Measurements from ENCODE around the gene OSMR.

Gene OSMR

GRCh38 chr5:38845526-38846378 lies at the start of gene OSMR:
Gene OSMR, plus strand, starts transcription at chr5:38846012. Its CDS starts 23,033 bp downstream, at chr5:38869045.
- no peak within 1 kb of the TSS for H3K4me2 ChIP-seq (ENCODE audit: low read length)
- H3K36me3 ChIP-seq (ENCODE audit: control insufficient read depth, low read length), result no peaks in the 10 kb centered on the region
- H3K79me2 ChIP-seq (ENCODE audit: control insufficient read depth, low read length), result no peaks in the 10 kb centered on the region
- H3F3A ChIP-seq (ENCODE audit: control insufficient read depth, insufficient read depth), result no peaks in the 10 kb centered on the region
- H4K20me1 ChIP-seq (ENCODE audit: control insufficient read depth, insufficient read depth, low read depth, low read length), result no peaks in the 10 kb centered on the region
- no peaks in the 10 kb centered on the region for H3K9me2 ChIP-seq (replicated peaks; ENCODE audit: control insufficient read depth, low read length)
- no peaks in the 10 kb centered on the region for H3K9me3 ChIP-seq (ENCODE audit: control insufficient read depth, insufficient read depth, low read length)
- H3K4me1 ChIP-seq (ENCODE audit: control insufficient read depth, low read length), result no peaks in the 10 kb centered on the region
- no peak within 1 kb of the TSS for H3K27ac ChIP-seq (ENCODE audit: low read depth, low read length)
- no peak within 1 kb of the TSS for H3K4me3 ChIP-seq (ENCODE audit: low read length)
- TF ChIP-seq EZH2phosphoT487 (IDR thresholded peaks at IDR 0.05; ENCODE audit: borderline replicate concordance, low read length), result no peak
- TF ChIP-seq CTCF (IDR thresholded peaks at IDR 0.05; ENCODE audit: low read depth, low read length, poor library complexity, severe bottlenecking), result no peak
- no peaks in the 10 kb centered on the region for H3K27me3 ChIP-seq (ENCODE audit: control insufficient read depth, low read length)

- no peak for TF ChIP-seq CTCF (IDR thresholded peaks at IDR 0.05; ENCODE audit: low read depth, low read length, poor library complexity, severe bottlenecking)
- TF ChIP-seq EZH2phosphoT487 (IDR thresholded peaks at IDR 0.05; ENCODE audit: borderline replicate concordance, low read length), result no peak
Observed at GRCh38 chr5:38796742-38797108, 49.1 kb upstream of the OSMR start.

DNA sequence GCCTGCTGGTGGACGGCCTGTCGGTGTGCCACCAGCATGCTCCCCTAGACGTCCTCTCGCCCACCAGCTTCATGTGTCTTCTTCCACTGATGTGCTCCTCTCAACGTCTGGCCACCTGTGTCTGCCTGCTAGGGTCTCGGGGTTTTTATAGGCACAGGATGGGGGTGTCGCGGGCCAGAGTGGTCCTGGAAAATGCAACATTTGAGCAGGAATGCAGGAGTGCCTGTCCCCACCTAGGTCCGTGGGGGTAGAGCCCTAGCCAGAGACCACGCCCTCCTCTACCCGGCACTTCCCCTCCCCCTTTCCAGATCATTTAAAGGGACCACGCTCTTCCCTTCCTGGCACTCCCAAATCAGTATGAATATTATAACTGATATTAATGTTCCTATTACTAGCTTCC lies 48.0 kb upstream of the OSMR start:
- Histone ChIP-seq H3K4me1 (ENCODE audit: control insufficient read depth, low read length) (no peaks in the 10 kb centered on the region), H3F3A (ENCODE audit: control insufficient read depth, insufficient read depth) (no peaks in the 10 kb centered on the region), H3K9me3 (ENCODE audit: control insufficient read depth, insufficient read depth, low read length) (no peaks in the 10 kb centered on the region), H3K9me2 (replicated peaks; ENCODE audit: control insufficient read depth, low read length) (no peaks in the 10 kb centered on the region), H3K4me2 (ENCODE audit: low read length) (no peak overlapping the region), H3K27ac (ENCODE audit: low read depth, low read length) (no peak overlapping the region), H4K20me1 (ENCODE audit: control insufficient read depth, insufficient read depth, low read depth, low read length) (no peaks in the 10 kb centered on the region), H3K36me3 (ENCODE audit: control insufficient read depth, low read length) (no peaks in the 10 kb centered on the region), H3K79me2 (ENCODE audit: control insufficient read depth, low read length) (no peaks in the 10 kb centered on the region), H3K4me3 (ENCODE audit: low read length) (no peak overlapping the region), H3K27me3 (ENCODE audit: control insufficient read depth, low read length) (no peaks in the 10 kb centered on the region)
- TF ChIP-seq CTCF (IDR thresholded peaks at IDR 0.05; ENCODE audit: low read depth, low read length, poor library complexity, severe bottlenecking), result no peak
- no peak for TF ChIP-seq EZH2phosphoT487 (IDR thresholded peaks at IDR 0.05; ENCODE audit: borderline replicate concordance, low read length)

More at GRCh38 chr5:38796742-38797108, 49.1 kb upstream of the OSMR start:
- Histone ChIP-seq H3K36me3 (ENCODE audit: control insufficient read depth, low read length) (no peaks in the 10 kb centered on the region), H3F3A (ENCODE audit: control insufficient read depth, insufficient read depth) (no peaks in the 10 kb centered on the region), H3K27ac (ENCODE audit: low read depth, low read length) (no peak overlapping the region), H3K4me2 (ENCODE audit: low read length) (no peak overlapping the region), H3K9me3 (ENCODE audit: control insufficient read depth, insufficient read depth, low read length) (no peaks in the 10 kb centered on the region), H3K9me2 (replicated peaks; ENCODE audit: control insufficient read depth, low read length) (no peaks in the 10 kb centered on the region), H3K4me3 (ENCODE audit: low read length) (no peak overlapping the region), H4K20me1 (ENCODE audit: control insufficient read depth, insufficient read depth, low read depth, low read length) (no peaks in the 10 kb centered on the region), H3K4me1 (ENCODE audit: control insufficient read depth, low read length) (no peaks in the 10 kb centered on the region), H3K79me2 (ENCODE audit: control insufficient read depth, low read length) (no peaks in the 10 kb centered on the region), H3K27me3 (ENCODE audit: control insufficient read depth, low read length) (no peaks in the 10 kb centered on the region)
